GM19463 (cell line): ENCODE data around the gene ZNF830.
A peak's percentile ranks its signal among the peaks of the same experiment; 100 is the strongest.
"Not testable (repeated sequence)": the region's sequence is repeated elsewhere in the genome, so short reads cannot be mapped to it uniquely, and the experiment has no call there.

ENCODE experiments used
- ATAC-seq: cut with Tn5 transposase; IDR thresholded peaks from one replicate; pipeline ENCODE4 v1.9.1; 2021; ENCODE audit warnings: mild to moderate bottlenecking, moderate library complexity; ENCODE audit not compliant: unreplicated experiment

The ZNF830 gene

GRCh38 chr17:34961093-34961911 lies at the start of gene ZNF830, which contains the start of gene CCT6B:
Gene ZNF830 (plus strand): TSS chr17:34961540. CDS start chr17:34961567, 27 bp downstream.
Gene CCT6B (minus strand): TSS chr17:34961460. CDS start chr17:34961393, 67 bp downstream.
- ATAC-seq, result peak; percentile 85

GRCh38 chr17:34913001-34913400 lies 48.3 kb upstream of the ZNF830 start:
- no peak for ATAC-seq

- ATAC-seq, result no peak
These were observed 45.2 kb upstream of the ZNF830 start for GRCh38 chr17:34916120-34916519.

- no peak for ATAC-seq
These were observed 44.0 kb upstream of the ZNF830 start for GRCh38 chr17:34917381-34917780.

- ATAC-seq, result no peak
These were observed 40.7 kb upstream of the ZNF830 start for GRCh38 chr17:34920676-34921075.

GRCh38 chr17:34926661-34927060 lies 34.7 kb upstream of the ZNF830 start:
- no peak for ATAC-seq

GRCh38 chr17:34930283-34930682 lies 31.1 kb upstream of the ZNF830 start:
- ATAC-seq, result no peak

- ATAC-seq, result not testable (repeated sequence)
These were observed 10.6 kb upstream of the ZNF830 start for GRCh38 chr17:34950780-34951179.

GRCh38 chr17:34958438-34958837 lies 2.9 kb upstream of the ZNF830 start:
- no peak for ATAC-seq

GRCh38 chr17:34974179-34974578 lies 12.8 kb downstream of the ZNF830 start:
- no peak for ATAC-seq

GRCh38 chr17:34974794-34975785 lies 13.8 kb downstream of the ZNF830 start:
- ATAC-seq, result no peak

- no peak for ATAC-seq
These were observed 17.8 kb downstream of the ZNF830 start for GRCh38 chr17:34979153-34979552.

GRCh38 chr17:34979650-34980352 lies 18.5 kb downstream of the ZNF830 start:
- ATAC-seq, result no peak

GRCh38 chr17:34980353-34980680 lies 19.0 kb downstream of the ZNF830 start, which contains the start of gene LIG3:
Gene LIG3 (plus strand): TSS chr17:34980512. CDS start chr17:34983006, 2,494 bp downstream.
- ATAC-seq, result peak; percentile 84

- ATAC-seq, result peak; percentile 84
These were observed 19.6 kb downstream of the ZNF830 start for GRCh38 chr17:34980681-34981537.

GRCh38 chr17:34981538-34982241 lies 20.4 kb downstream of the ZNF830 start:
- no peak for ATAC-seq

GRCh38 chr17:34987232-34987631 lies 25.9 kb downstream of the ZNF830 start:
- ATAC-seq, result no peak

- no peak for ATAC-seq
These were observed 27.3 kb downstream of the ZNF830 start for GRCh38 chr17:34988644-34989043.

GRCh38 chr17:34989473-34989872 lies 28.1 kb downstream of the ZNF830 start:
- no peak for ATAC-seq
